ENCODE measurements around the gene CDC14A.
"Not testable (repeated sequence)": the region's sequence is repeated elsewhere in the genome, so short reads cannot be mapped to it uniquely, and the experiment has no call there.

The CDC14A gene

DNA sequence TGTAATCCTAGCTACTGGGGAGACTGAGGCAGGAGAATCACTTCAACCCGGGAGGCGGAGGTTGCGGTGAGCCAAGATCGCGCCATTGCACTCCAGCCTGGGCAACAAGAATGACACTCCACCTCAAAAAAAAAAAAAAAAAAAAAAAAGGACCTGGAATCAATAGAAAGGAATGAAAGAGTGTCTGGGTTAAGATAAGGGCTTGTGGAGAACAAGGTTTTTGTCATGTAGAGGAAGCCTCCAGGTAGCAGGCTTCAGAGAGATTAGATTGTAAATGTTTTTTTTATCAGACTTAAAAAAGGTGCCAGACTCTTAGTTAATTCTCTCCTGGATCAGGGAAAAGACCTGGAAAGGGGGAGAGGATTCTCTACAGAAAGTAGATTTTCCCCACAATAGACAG is 14.4 kb upstream of the CDC14A start:
- DNase-seq (ENCODE audit: low spot score): not testable (repeated sequence)

DNA sequence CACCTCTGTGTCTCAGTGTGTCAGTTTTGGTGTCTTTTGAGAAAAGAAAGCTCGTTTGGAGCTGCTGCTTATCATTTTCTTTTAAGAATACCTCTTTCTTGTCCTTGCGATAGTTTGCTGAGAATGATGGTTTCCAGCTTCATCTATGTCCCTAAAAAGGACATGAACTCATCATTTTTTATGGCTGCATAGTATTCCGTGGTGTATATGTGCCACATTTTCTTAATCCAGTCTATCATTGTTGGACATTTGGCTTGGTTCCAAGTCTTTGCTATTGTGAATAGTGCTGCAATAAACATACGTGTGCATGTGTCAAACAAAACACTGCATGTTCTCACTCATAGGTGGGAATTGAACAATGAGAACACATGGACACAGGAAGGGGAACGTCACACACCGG is 12.6 kb upstream of the CDC14A start:
- not testable (repeated sequence) for DNase-seq (ENCODE audit: low spot score)

DNA sequence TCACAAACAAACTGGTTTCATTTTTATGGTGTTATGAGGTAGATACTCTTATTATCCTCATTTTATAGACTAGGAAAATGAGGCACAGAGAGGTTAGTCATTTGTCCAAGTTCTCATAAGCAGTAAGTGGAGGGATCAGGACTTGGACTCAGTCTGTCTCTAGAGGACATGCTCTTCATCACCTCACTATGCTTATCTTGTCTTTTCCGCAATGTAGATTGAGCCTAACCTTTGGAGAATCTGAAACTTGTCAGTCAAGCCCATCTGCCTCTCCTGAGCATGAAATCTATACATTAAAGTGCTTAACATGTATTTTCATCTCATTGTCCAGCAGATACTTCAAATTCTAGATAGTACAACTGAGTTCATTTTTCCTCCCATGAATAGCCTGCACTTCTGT is 11.8 kb upstream of the CDC14A start:
- DNase-seq (ENCODE audit: low spot score): no peak

DNA sequence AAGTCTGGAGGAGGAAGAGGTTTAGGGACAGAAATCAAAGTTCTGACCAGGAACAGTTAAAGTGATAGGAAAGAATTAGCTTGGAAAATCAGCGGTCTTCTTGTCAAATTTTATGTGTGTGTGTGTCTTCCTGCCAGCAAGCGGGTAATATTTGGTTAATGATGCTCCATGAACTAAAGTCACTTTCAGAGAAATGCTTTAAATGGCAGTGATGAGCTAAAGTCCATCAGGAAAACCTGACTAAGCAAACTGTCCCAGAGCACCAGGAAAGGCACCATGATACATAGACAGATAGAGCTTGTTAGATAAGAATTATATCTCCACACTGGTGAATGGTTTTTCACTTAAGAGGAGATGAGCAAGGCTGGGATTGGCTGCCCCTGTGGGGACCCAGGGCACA is 10.0 kb upstream of the CDC14A start:
- DNase-seq (ENCODE audit: low spot score): no peak

DNA sequence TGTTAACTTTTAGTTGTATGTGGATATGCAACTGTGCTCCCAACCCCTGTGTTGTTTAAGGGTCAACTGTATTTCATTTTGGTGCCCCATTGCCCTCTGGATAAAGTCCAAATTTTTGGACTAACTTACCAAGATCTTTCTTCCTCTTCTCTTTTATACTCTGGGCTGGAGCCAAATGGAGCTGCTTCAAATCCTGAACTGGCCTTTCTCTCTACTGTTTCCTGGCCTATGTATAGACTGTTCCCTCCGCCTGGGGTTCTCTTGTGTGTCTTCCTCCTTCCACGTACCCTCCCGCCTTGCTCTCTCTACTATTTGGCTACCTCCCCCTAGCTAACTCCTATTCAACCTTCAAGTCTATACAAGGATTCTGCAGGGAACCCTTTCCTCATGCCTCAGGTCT is 8.4 kb upstream of the CDC14A start:
- no peak for DNase-seq (ENCODE audit: low spot score)

DNA sequence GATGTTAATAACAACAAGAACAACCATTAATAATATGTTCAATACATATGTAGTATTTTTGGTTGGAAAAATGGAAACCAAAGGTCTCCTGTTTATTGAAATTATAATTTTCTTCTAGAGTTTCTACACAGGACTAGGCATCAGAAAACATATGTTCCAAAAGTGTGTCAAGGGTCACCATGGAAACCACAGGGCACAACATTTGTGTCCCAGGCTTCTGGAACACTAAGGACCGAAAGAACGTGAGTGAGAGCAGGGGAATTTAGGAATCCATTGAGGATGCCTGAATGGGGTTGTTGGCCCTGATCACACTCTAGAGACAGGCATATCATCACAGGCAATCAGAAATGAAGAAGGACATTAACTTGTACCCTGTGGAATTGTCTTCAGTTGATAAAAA is 7.5 kb upstream of the CDC14A start:
- no peak for DNase-seq (ENCODE audit: low spot score)

DNA sequence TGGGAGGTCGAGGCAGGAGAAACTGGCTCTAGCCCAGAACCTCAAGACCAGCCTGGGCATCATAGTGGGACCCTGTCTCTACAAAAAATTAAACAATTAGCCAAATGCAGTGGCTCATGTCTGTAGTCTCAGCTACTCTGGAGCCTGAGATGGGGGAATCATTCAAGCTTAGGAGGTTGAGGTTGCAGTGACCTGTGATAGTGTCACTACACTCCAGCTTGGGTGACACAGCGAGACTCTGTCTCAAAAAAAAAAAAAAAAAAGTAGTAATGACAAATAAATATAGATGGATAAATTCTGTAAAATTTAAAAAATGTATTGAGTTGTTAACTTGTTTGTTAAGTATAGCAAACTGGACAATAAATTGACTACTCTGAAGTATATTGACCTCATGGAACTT is 5.9 kb upstream of the CDC14A start:
- DNase-seq (ENCODE audit: low spot score): no peak

DNA sequence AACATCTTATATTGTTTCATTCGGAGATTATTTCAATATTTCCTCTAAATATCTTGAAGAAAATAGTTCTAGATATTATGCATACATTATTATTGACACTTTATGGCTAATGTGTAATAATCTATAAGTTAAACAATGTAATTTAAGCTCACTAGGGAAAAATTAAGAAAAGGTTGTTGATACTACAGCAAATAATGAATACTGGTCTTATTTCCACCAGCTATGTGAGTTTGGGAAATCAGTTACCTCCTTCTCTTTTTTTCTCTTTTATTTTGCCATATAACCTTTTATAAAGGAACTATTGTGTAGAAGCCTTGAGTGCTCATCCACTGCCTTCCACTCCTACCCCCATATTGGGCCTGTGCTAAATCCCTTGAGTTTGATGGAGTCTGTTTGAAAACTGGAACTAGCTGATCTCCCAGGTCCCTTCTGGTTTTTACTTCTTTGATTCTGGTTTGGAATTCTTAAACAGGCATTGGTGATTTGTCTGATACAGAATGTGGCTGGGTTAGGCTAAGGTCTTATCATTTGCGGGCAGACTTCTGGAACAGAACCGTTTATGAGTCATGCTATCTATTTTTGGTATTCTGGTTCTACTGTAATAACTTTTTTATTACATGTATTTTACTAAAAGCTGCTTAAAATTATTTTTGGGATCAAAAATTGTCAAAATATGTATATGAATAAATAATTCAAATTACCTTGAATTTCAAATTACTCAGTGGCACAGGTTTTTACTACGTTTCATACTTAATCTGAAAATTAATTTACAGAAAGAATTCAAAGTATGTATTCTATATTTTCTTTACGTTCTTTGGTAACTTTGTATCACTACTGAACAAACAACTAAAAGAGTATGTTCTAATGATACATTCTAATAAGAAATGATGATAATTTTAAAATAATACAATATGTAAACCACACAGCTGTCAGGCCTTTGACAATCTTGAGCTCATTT is 5.0 kb upstream of the CDC14A start:
- no peak for DNase-seq (ENCODE audit: low spot score)

DNA sequence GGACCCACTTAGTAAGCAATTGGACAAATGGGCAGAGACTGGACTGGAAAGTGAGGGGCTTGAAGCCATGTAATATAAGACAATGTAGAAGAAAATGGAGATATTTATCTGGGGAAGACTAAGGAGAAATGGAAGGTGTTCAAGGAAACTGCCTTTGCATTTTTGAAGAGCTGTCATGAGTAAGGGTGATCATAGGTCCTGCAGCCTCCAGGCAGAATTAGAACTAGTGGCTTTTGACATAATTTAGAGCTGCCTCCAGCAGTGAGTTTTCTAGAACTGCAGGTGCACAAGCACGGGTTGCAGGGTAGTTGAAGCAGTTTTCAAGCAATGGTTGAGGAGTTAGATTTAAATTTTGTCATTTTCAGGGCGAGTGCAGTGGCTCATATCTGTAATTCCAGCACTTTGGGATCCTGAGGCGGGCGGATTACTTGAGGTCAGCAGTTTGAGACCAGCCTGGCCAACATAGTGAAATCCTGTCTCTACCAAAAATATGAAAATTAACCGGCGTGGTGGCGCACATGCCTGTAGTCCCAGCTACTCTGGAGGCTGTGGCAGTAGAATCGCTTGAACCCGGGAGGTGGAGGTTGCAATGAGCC is 3.7 kb upstream of the CDC14A start:
- DNase-seq (ENCODE audit: low spot score): no peak

DNA sequence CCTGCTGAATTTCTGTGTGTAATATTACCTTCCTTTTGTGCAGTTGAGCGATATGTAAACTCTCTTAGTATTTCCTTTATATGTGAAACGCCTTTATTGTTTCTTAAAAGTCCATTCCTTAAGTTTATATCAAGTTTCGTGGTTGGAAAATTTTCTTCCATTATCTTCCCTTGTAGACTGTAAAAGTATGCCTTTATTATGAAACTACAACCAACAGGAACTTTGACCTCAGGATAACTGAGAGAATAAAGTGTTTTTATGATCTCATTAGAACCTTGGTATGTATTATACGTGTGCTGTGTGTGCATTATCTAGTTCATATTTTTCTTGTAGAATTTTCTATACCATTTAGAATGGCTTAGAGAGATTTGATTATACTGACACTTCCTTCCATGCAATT is 3.1 kb upstream of the CDC14A start:
- no peak for DNase-seq (ENCODE audit: low spot score)

DNA sequence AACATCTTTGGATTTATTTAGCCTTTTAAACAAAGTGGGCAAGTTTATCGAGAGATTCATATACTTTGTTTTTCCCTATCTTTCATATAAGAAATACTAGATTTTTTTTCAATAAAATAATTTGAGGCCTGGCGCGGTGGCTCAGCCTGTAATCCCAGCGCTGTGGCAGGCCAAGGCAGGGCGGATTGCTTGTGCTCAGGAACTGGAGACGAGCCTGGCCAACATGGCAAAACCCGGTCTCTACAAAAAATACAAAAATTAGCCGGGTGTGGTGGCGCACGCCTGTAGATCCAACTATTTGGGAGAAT is 1.6 kb upstream of the CDC14A start:
- no peak for DNase-seq (ENCODE audit: low spot score)

DNA sequence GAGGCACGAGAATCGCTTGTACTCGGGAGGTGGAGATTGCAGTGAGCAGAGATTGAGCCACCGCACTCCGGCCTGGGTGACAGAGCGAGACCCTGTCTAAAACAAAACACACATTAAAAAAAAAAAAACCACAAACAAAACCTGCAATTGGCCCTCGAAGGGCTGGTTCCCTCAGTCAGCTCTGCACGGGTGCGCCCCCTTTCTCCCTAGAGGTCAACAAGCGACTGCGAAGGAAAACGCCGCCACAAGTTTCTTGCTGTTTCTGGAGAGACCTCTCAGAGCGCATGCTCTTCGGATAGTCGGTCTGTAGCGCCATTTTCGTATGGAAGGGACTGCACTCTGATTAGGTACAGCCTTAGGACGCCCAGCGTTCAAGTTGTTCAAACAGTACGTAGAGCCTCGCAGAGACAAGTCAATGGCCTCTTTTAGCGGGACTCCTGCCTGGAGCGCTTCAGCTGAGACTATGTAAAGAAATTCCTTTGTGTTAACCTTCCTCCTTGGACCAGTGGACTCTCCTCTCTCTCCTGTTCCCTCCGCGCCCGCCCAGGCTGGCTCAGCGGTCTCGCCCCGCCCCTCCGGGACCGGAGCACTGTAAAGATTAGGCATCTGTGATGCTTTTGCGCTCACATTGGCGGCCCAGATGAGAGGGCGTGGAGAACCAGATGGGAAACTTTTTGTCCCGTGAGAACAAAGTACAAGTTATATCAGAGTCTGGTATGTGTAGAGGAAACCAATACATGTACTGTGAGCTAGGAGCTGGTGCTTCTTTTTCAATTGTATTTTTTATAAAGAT is 1.0 kb upstream of the CDC14A start:
- peak; percentile 85 for DNase-seq (ENCODE audit: low spot score)

DNA sequence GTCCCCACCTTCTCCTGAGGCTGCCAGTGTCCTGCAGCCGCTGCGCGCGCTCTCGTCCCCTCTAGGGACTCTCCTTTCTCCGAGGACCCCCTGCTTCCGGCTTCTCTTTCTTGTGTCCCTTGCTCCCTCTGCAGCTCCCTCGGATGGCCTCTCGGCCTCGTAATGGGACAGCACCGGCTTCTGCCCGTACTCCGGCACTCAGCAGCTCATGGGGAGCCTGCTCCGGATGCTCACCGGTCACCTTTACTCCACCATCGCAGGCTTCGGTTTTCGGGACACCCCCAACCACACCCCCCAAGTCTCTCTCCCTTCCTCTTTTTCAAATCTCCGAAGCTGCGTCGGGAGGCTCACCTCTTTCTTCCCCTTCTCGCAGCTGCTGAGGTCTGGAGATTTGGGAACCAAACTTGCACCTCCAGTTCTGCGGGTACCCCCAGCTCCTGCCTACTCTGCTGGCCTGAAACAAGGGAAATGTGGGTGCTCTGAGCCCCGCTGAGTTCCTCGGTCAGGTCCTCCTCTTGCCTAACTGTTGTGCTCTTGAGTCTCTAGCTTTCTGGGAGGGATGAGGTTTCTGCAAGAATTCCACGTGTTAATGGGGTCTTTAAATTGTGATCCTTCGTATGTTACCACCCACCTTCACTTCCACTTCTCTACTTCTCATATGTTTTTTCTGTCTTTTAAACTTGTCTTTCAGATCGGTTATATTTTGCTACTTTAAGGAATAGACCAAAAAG is 930 bp downstream of the CDC14A start:
- peak; percentile 32 for DNase-seq (ENCODE audit: low spot score)

DNA sequence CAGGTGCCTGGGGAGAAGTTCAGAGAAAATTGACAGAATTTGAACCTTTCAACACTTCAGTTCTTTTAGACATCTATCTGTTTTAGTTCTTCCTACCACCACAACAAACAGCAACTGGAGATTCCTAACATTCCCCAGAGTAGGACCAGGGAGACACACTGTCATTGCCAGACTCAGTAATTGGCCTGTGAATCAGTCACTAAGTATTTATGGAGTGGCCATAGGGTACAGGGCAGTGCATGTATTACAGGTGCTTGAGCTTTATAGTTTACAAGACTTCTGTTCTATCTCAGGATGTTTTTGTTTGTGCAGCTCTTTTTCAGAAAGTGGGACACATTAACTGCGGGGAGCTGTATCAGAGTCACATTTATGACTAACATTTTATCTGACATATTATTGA is 1.7 kb downstream of the CDC14A start:
- no peak for DNase-seq (ENCODE audit: low spot score)

DNA sequence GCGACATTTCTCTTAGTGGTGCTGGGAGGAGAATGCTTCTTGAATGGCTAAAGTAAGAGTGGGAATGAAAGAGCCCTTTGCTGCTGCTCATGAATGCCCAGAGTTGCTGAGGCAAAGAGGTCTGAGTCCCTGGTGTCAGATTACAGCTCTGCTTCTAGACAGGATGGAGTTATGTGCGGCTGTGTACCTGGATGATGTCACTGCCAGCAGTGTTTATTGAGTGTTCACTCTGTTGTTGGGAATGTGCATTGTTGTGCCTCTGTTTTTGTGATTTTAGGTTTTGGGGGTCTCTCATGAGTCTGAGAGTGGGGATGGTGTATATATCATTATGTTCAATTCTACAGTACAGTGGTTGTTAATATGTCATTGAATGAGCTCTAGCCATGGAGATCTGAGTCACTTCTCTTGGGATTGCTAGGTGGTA is 2.7 kb downstream of the CDC14A start:
- DNase-seq (ENCODE audit: low spot score): peak; percentile 57

DNA sequence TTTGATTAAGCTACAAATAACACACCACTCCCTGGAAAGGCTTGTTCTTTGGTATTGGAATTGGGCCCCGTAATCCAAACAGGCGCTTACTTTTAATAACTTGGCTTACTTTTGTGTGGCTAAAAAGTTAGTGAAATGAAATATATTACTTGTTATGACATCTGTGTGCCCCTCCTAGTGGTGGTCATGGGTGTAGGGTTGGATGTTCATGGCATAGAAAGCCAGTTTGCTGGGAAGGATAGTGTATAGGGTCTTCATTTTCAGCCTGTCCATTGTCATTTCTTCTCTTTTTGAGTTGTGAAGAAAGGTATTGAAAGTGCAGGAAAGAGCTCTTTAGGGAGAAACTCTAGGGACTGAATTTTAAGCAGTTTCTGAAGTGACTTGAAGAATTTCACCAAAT is 5.9 kb downstream of the CDC14A start:
- no peak for DNase-seq (ENCODE audit: low spot score)

DNA sequence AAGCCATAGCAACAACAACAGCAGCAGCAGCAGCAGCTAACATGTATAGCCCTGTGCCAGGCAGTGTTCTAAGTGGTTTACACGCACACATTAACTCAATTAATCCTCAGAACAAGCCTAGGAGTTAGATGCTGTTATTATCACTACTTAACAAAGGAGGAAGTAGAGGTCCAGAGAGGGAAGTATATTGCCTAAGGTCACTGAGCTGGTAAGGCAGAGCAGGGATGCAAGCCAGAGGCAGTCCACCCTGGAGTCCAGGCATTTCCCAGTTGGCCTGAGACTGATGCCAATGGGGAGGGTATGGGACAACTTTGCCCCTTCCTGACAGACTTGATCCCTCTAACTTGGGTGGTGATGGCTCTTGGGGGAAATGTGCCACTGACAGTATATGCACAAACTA is 6.8 kb downstream of the CDC14A start:
- no peak for DNase-seq (ENCODE audit: low spot score)

DNA sequence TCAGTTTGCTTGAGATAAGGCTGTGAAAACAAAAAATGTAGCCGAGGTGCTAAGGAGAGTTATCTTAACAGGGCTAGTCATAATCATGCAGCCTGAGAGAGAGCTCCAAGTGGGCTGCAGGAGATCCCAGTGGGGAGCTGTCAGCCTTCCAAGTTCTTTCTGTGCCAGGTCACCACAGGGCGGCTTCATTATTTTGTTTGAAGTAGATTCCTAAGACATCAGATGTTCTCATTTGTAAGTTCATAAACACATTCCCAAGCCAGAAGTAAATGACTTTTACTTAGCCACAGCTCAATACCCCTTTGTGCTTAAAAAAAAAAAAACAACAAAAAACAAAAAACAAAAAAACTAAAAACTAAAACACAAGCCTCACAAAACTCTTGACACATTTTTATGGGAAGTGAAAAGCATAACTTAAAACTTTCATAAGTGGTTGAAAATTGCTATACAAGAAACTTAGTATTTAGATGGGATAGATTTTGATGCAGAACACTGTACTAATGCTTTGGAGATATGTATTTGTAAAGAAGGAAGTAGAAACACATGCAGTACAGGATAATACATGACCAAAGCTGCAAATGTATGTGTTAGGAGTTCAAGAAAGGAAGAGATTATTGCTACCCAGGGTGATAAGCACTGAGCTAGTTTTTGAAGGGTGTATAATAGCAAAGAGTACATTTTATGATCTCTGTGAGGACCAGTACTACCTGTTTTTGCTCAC is 8.6 kb downstream of the CDC14A start:
- DNase-seq (ENCODE audit: low spot score): no peak

DNA sequence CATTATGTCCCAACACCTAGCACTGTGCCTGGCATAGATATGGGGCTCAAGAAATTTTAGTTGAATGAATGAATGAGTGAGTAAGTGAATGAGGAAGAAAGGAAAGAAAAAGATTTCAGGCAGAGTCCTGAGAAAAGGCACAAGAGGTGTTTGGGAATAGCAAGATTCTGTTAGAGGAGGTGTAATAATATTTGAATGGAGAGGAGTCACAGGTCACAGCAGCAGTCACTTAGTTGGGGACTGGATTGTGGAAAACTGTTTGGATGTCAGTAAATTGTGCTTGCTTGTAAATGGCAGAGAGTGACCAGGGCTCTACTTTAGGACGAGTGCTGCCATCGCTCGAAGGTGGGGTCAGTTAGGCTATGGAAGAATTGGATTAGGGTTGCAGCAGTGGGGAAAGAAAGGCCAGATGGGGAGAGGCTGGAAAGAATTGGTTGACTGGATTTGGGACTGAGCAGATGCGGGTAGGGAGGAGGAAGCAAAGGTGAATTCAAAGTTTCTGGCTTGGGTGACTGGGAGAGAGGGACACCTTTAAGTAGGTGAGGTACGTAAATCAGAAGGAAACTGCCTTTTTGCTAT is 9.3 kb downstream of the CDC14A start:
- no peak for DNase-seq (ENCODE audit: low spot score)

DNA sequence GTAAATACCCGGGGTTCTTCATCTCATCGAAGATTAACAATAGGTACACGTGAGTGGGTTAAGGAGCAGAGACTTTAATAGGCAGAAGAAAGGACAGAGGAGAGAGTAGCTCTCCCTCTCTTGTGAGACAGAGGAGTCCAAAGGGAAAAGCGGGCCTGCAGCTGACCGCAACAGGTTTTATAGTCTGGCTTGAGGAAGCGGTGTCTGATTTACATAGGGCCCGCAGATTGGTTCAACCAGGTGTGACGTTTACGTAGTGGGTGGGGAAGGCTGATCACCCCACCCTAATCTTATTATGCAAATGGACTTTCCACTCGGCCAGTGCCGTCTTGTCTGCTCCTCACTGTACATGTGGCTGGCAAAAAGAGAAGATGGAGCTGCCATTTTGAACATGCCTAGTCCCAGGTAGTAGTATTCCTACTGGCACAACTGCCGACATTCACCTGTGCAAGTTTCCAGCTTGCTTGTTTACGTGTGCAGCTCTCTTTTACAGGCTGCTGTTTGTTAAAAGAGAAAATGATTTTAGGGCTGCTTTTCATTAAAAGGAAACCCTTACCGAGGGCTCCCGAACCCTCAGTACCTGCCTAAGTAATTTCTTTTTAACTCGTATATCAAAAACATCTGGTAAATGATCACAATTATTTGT is 10.6 kb downstream of the CDC14A start:
- no peak for DNase-seq (ENCODE audit: low spot score)

DNA sequence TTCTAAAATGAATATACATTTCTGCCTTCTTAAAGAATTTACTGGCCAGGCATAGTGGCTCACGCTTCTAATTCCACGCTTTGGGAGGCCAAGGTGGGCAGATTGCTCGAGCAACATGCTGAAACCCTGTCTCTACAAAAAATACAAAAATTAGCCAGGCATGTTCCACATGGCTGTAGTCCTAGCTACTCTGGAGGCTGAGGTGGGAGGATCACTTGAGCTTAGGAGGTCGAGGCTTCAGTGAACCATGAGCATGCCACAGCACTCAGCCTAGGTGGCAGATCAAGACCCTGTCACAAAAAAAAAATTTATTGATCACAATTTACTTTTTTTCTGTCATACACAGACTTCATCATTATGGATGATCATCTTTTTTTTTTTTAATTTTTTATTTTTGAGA is 11.5 kb downstream of the CDC14A start:
- DNase-seq (ENCODE audit: low spot score): no peak
